HEK293 (cell line): ENCODE results near the gene POLD3.

ENCODE experiments used
- CTCF ChIA-PET: fragments of 350-600 bp; formaldehyde crosslinking; extraction: SDS; loops from one replicate; lab custom pipeline; 2021; ENCODE audit warnings: antibody characterized with exemption; lab: Yijun Ruan, JAX
- POLR2A ChIA-PET: fragments of 300-600 bp; formaldehyde crosslinking; extraction: SDS; loops from one replicate; lab custom pipeline; 2020; ENCODE audit warnings: antibody characterized with exemption, inconsistent platforms; lab: Yijun Ruan, JAX
- H3K27ac ChIP-seq: fragments of 200-500 bp; sonication (Bioruptor generic); 2 replicates; pipeline ENCODE4 v1.5.1; 2014; ENCODE audit warnings: low read depth, low read length, control low read depth, inconsistent platforms; ENCODE audit errors: extremely low read depth
- H3K36me3 ChIP-seq, 2 experiments: fragments of 200-500 bp in 1 of 2; sonication (Bioruptor generic) in 1 of 2; 1 replicate in 1 of 2; 2 replicates in 1 of 2; pipeline ENCODE4 v1.5.1; 2014 to 2017; ENCODE audit warnings: inconsistent platforms in 2 of 2, low read length in 2 of 2; ENCODE audit not compliant: control insufficient read depth in 2 of 2, insufficient read depth in 1 of 2
- H3K4me1 ChIP-seq: fragments of 200-500 bp; sonication (Bioruptor generic); 2 replicates; pipeline ENCODE4 v1.5.1; 2014; ENCODE audit warnings: mild to moderate bottlenecking, low read length, inconsistent platforms; ENCODE audit not compliant: control insufficient read depth, insufficient read depth
- H3K4me3 ChIP-seq: 2 replicates; pipeline ENCODE4 v1.5.1; 2011; ENCODE audit warnings: low read depth, mild to moderate bottlenecking, control low read depth, low read length, moderate library complexity
- H3K9me3 ChIP-seq: fragments of 200-500 bp; sonication (Bioruptor generic); 2 replicates; pipeline ENCODE4 v1.5.1; 2014; ENCODE audit warnings: low read depth, low read length, inconsistent platforms; ENCODE audit not compliant: control insufficient read depth, insufficient read depth
- FEZF1 ChIP-seq: fragments of 450-650 bp; formaldehyde crosslinking; IDR thresholded peaks from 2 replicates; pipeline ENCODE4 v1.5.1; 2016; ENCODE audit warnings: missing biosample characterization, missing genetic modification characterization
- IKZF3 ChIP-seq: fragments of 450-650 bp; IDR thresholded peaks from 2 replicates; pipeline ENCODE4 v1.5.0; 2018; ENCODE audit warnings: missing biosample characterization, mild to moderate bottlenecking, missing genetic modification characterization, moderate library complexity
- KLF1 ChIP-seq: fragments of 450-650 bp; formaldehyde crosslinking; IDR thresholded peaks from 2 replicates; pipeline ENCODE4 v1.5.1; 2016; ENCODE audit warnings: missing biosample characterization, missing genetic modification characterization
- MEIS1 ChIP-seq: sonication (generic); formaldehyde crosslinking; IDR thresholded peaks from 2 replicates; pipeline ENCODE4 v1.8.1; 2022; ENCODE audit warnings: missing genetic modification reagents, mild to moderate bottlenecking, borderline replicate concordance
- PRDM6 ChIP-seq: fragments of 450-650 bp; formaldehyde crosslinking; IDR thresholded peaks from 2 replicates; pipeline ENCODE4 v1.5.1; 2017; ENCODE audit warnings: missing biosample characterization, missing genetic modification characterization
- REPIN1 ChIP-seq: fragments of 450-650 bp; formaldehyde crosslinking; IDR thresholded peaks from 2 replicates; pipeline ENCODE4 v1.5.1; 2017; ENCODE audit warnings: missing biosample characterization, missing genetic modification characterization, low read depth
- SCRT2 ChIP-seq: fragments of 450-650 bp; formaldehyde crosslinking; IDR thresholded peaks from 2 replicates; pipeline ENCODE4 v1.5.1; 2016; ENCODE audit warnings: missing biosample characterization, missing genetic modification characterization
- SP3 ChIP-seq: fragments of 450-650 bp; formaldehyde crosslinking; IDR thresholded peaks from 2 replicates; pipeline ENCODE4 v1.5.1; 2016; ENCODE audit warnings: missing biosample characterization, missing genetic modification characterization
- TCF7L2 ChIP-seq: IDR thresholded peaks from 2 replicates; pipeline ENCODE4 v1.6.1; 2011; ENCODE audit warnings: low read depth, mild to moderate bottlenecking, inconsistent platforms, low read length, moderate library complexity, borderline replicate concordance
- ZBTB44 ChIP-seq: fragments of 450-650 bp; IDR thresholded peaks from 2 replicates; pipeline ENCODE4 v1.5.1; 2018; ENCODE audit warnings: missing biosample characterization, mild to moderate bottlenecking, missing genetic modification characterization
- ZIC2 ChIP-seq: fragments of 450-650 bp; formaldehyde crosslinking; IDR thresholded peaks from 2 replicates; pipeline ENCODE4 v1.5.1; 2016; ENCODE audit warnings: missing biosample characterization, missing genetic modification characterization
- ZNF132 ChIP-seq: fragments of 450-650 bp; formaldehyde crosslinking; IDR thresholded peaks from 2 replicates; pipeline ENCODE4 v1.5.1; 2017; ENCODE audit warnings: missing biosample characterization, missing genetic modification characterization, borderline replicate concordance
- ZNF138 ChIP-seq: fragments of 450-650 bp; formaldehyde crosslinking; IDR thresholded peaks from 2 replicates; pipeline ENCODE4 v1.5.1; 2016; ENCODE audit warnings: missing biosample characterization, missing genetic modification characterization, borderline replicate concordance
- ZNF146 ChIP-seq: fragments of 450-650 bp; formaldehyde crosslinking; IDR thresholded peaks from 2 replicates; pipeline ENCODE4 v1.5.1; 2016; ENCODE audit warnings: missing biosample characterization, missing genetic modification characterization
- ZNF148 ChIP-seq: fragments of 450-650 bp; formaldehyde crosslinking; IDR thresholded peaks from 2 replicates; pipeline ENCODE4 v1.5.0; 2017; ENCODE audit warnings: missing biosample characterization, missing genetic modification characterization, borderline replicate concordance
- ZNF157 ChIP-seq: fragments of 450-650 bp; formaldehyde crosslinking; IDR thresholded peaks from 2 replicates; pipeline ENCODE4 v1.5.1; 2016; ENCODE audit warnings: missing biosample characterization, missing genetic modification characterization
- ZNF16 ChIP-seq: fragments of 450-650 bp; formaldehyde crosslinking; IDR thresholded peaks from 2 replicates; pipeline ENCODE4 v1.5.1; 2016; ENCODE audit warnings: low read depth, missing biosample characterization, missing genetic modification characterization
- ZNF169 ChIP-seq: fragments of 450-650 bp; formaldehyde crosslinking; IDR thresholded peaks from 2 replicates; pipeline ENCODE4 v1.5.1; 2016; ENCODE audit warnings: missing biosample characterization, missing genetic modification characterization
- ZNF174 ChIP-seq: fragments of 450-650 bp; formaldehyde crosslinking; IDR thresholded peaks from 2 replicates; pipeline ENCODE4 v1.5.0; 2017; ENCODE audit warnings: missing biosample characterization, mild to moderate bottlenecking, missing genetic modification characterization
- ZNF2 ChIP-seq: fragments of 450-650 bp; formaldehyde crosslinking; IDR thresholded peaks from 2 replicates; pipeline ENCODE4 v1.5.1; 2016; ENCODE audit warnings: missing biosample characterization, missing genetic modification characterization
- ZNF248 ChIP-seq: fragments of 450-650 bp; formaldehyde crosslinking; IDR thresholded peaks from 2 replicates; pipeline ENCODE4 v1.5.1; 2017; ENCODE audit warnings: missing biosample characterization, missing genetic modification characterization
- ZNF341 ChIP-seq: fragments of 450-650 bp; formaldehyde crosslinking; IDR thresholded peaks from 2 replicates; pipeline ENCODE4; 2016; ENCODE audit warnings: low read depth, missing biosample characterization, missing genetic modification characterization
- ZNF433 ChIP-seq: fragments of 450-650 bp; formaldehyde crosslinking; IDR thresholded peaks from 2 replicates; pipeline ENCODE4 v1.5.1; 2016; ENCODE audit warnings: missing biosample characterization, missing genetic modification characterization, low read depth
- ZNF513 ChIP-seq: fragments of 450-650 bp; IDR thresholded peaks from 2 replicates; pipeline ENCODE4 v1.5.1; 2018; ENCODE audit warnings: missing biosample characterization, missing genetic modification characterization
- ZNF529 ChIP-seq: fragments of 450-650 bp; formaldehyde crosslinking; IDR thresholded peaks from 2 replicates; pipeline ENCODE4 v1.5.1; 2017; ENCODE audit warnings: missing genetic modification characterization, missing biosample characterization; ENCODE audit not compliant: insufficient replicate concordance
- ZNF621 ChIP-seq: fragments of 450-650 bp; formaldehyde crosslinking; IDR thresholded peaks from 2 replicates; pipeline ENCODE4 v1.5.1; 2017; ENCODE audit warnings: missing biosample characterization, missing genetic modification characterization
- ZNF768 ChIP-seq: fragments of 450-650 bp; formaldehyde crosslinking; IDR thresholded peaks from 2 replicates; pipeline ENCODE4 v1.5.1; 2018; ENCODE audit warnings: missing biosample characterization, mild to moderate bottlenecking, missing genetic modification characterization
- ZSCAN5A ChIP-seq: fragments of 450-650 bp; formaldehyde crosslinking; IDR thresholded peaks from 2 replicates; pipeline ENCODE4 v1.5.1; 2016; ENCODE audit warnings: missing biosample characterization, missing genetic modification characterization

POLD3 gene

GRCh38 chr11:74627381-74627780, 35.0 kb downstream of the POLD3 start:
- ChIA-PET CTCF (interaction anchor here (0.8 to 2.0 kb wide), 2 partner anchors 99 to 112 kb away, joined by 3 to 6 read pairs; no protein-coding TSS in a partner anchor), POLR2A (no interaction called here)
- H3K4me3 ChIP-seq, result no peak overlapping the region
- no peaks in the 10 kb centered on the region for H3K9me3 ChIP-seq
- no peak overlapping the region for H3K27ac ChIP-seq
- H3K36me3 ChIP-seq, result peaks cover 5 to 43% of the 10 kb centered on the region in 2 experiments
- TF ChIP-seq ZNF529 (tag by site-specific recombination) (no peak), ZSCAN5A (tag by site-specific recombination) (no peak), ZNF146 (tag by site-specific recombination) (no peak), SP3 (tag by site-specific recombination) (no peak), ZNF341 (tag by site-specific recombination) (no peak), KLF1 (tag by site-specific recombination) (no peak), ZNF621 (tag by site-specific recombination) (no peak), ZNF433 (tag by site-specific recombination) (no peak), IKZF3 (tag by site-specific recombination) (no peak), ZNF174 (tag by site-specific recombination) (no peak), ZIC2 (tag by site-specific recombination) (no peak)
- TF ChIP-seq, all 188 proteins: peak for 0
- 0 out of 2 replicates have a peak, but pooled peaks cover 2% of the 10 kb centered on the region for H3K4me1 ChIP-seq

GRCh38 chr11:74630043-74630442, 37.7 kb downstream of the POLD3 start:
- H3K4me3 ChIP-seq, result no peak overlapping the region
- H3K9me3 ChIP-seq, result no peaks in the 10 kb centered on the region
- peaks cover 5 to 54% of the 10 kb centered on the region in 2 experiments; a peak in 2 of 3 replicates for H3K36me3 ChIP-seq
- no peak overlapping the region for H3K27ac ChIP-seq
- ChIA-PET CTCF (interaction anchor here (0.6 to 1.1 kb wide), 2 partner anchors 81 to 109 kb away, joined by 4 to 5 read pairs; no protein-coding TSS in a partner anchor), POLR2A (no interaction called here)
- peaks cover 5% of the 10 kb centered on the region for H3K4me1 ChIP-seq
- TF ChIP-seq ZNF16 (tag by site-specific recombination) (no peak), FEZF1 (tag by site-specific recombination) (no peak), ZNF169 (tag by site-specific recombination) (no peak), ZNF132 (tag by site-specific recombination) (no peak), SCRT2 (tag by site-specific recombination) (no peak), ZNF157 (tag by site-specific recombination) (no peak), TCF7L2 (no peak), MEIS1 (no peak), ZNF2 (tag by site-specific recombination) (no peak), ZBTB44 (tag by site-specific recombination) (no peak), PRDM6 (tag by site-specific recombination) (no peak), REPIN1 (tag by site-specific recombination) (no peak), ZNF148 (tag by site-specific recombination) (no peak), ZNF513 (tag by site-specific recombination) (no peak), ZNF248 (tag by site-specific recombination) (no peak), ZNF146 (tag by site-specific recombination) (no peak), ZNF138 (tag by site-specific recombination) (no peak), ZNF768 (tag by site-specific recombination) (no peak)
